ENCODE measurements around the gene DNAH2. TPM values are rescaled to one million over a fixed set of nuclear protein-coding genes. Genes with fewer than 3 reads are reported as not detected.

Gene DNAH2
- total and polyA plus RNA-seq, 2 experiments from 2014 or later = 0.38 TPM; not detected in 1

DNA sequence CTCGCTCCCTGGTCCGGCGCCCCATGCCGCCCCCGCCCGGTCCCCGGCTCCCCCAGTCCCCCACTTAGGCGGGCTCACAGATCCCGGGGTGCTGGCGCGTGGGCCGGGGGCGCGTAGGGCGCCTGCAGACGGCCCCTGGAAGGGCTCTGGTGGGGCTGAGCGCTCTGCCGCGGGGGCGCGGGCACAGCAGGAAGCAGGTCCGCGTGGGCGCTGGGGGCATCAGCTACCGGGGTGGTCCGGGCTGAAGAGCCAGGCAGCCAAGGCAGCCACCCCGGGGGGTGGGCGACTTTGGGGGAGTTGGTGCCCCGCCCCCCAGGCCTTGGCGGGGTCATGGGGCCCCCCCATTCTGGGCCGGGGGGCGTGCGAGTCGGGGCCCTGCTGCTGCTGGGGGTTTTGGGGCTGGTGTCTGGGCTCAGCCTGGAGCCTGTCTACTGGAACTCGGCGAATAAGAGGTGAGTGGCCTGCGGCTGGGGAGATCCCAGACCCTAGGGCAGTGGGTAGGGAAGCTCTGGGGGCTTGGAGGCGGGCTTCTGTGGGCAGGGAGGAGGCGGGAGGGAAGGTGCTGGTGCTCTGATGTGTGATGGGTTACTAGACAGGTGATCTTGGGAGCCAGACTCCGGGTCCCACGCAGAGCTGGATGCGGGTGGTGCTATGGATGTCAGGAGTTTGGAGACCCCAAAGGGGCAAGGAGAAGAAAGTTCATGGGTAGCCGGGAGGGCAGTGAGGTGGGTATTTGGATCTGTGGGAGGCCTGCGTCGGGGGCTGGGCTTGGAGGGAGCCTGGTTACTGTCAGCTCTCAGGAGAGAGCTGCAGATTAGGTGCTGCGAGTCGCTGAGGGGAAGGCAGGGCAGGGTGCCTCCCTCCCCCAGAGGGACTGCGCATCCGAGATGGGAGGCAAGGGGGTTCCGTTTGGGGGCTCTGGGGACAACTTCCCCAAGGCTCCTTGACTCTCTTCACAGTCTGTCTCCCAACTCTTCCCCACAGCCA is 12.0 kb upstream of the DNAH2 start:
- Histone ChIP-seq H3F3A (replicated peaks; ENCODE audit: low read depth) (0 out of 2 replicates have a peak, but pooled peaks cover 20% of the 10 kb centered on the region), H3K79me2 (replicated peaks; ENCODE audit: insufficient read depth) (no peaks in the 10 kb centered on the region), H3K27ac (ENCODE audit: low read depth) (no peak overlapping the region), H3K9me2 (ENCODE audit: insufficient read depth) (0 out of 2 replicates have a peak, but pooled peaks cover 3% of the 10 kb centered on the region), H3K4me1 (ENCODE audit: insufficient read depth) (peaks cover 22% of the 10 kb centered on the region), H3K4me3 (peak overlapping the region; percentile 89), H3K36me3 (ENCODE audit: insufficient read depth) (no peaks in the 10 kb centered on the region), H2AFZ (peak overlapping the region; percentile 99), H3K4me2 (peak overlapping the region; percentile 97), H3K27me3 (ENCODE audit: insufficient read depth) (peaks cover 11% of the 10 kb centered on the region), H4K20me1 (replicated peaks; ENCODE audit: insufficient read depth) (no peaks in the 10 kb centered on the region; the same call in 1 of the 2 replicates)
- H3K9me3 Mint-ChIP-seq = no peaks in the 10 kb centered on the region
- peaks cover 30% of the 10 kb centered on the region for H3K4me1 Mint-ChIP-seq
- ATAC-seq = peak; percentile 53
- peaks cover 17% of the 10 kb centered on the region for H3K27me3 Mint-ChIP-seq (ENCODE audit: insufficient read depth, low read depth, poor library complexity)
- peaks cover 8% of the 10 kb centered on the region; the same call in 1 of the 3 replicates for H3K36me3 Mint-ChIP-seq (ENCODE audit: low read depth)
- no peak overlapping the region for H3K27ac Mint-ChIP-seq
- H3K4me3 Mint-ChIP-seq = peak overlapping the region; percentile 79
- peak; percentile 53 for DNase-seq (ENCODE audit: low spot score)
- TF ChIP-seq JUNB (IDR thresholded peaks at IDR 0.05; ENCODE audit: unreplicated experiment) = no peak
- no peak for TF ChIP-seq STAT1 (IDR thresholded peaks at IDR 0.05; ENCODE audit: unreplicated experiment)
- TF ChIP-seq ZNF114 (CRISPR knock-in tag; IDR thresholded peaks at IDR 0.05) = no peak
- TF ChIP-seq EZH2 (IDR thresholded peaks at IDR 0.05; ENCODE audit: low read depth, unreplicated experiment) = no peak
- TF ChIP-seq NANOG (IDR thresholded peaks at IDR 0.05; ENCODE audit: borderline replicate concordance) = no peak
- TF ChIP-seq, protein P1, sequence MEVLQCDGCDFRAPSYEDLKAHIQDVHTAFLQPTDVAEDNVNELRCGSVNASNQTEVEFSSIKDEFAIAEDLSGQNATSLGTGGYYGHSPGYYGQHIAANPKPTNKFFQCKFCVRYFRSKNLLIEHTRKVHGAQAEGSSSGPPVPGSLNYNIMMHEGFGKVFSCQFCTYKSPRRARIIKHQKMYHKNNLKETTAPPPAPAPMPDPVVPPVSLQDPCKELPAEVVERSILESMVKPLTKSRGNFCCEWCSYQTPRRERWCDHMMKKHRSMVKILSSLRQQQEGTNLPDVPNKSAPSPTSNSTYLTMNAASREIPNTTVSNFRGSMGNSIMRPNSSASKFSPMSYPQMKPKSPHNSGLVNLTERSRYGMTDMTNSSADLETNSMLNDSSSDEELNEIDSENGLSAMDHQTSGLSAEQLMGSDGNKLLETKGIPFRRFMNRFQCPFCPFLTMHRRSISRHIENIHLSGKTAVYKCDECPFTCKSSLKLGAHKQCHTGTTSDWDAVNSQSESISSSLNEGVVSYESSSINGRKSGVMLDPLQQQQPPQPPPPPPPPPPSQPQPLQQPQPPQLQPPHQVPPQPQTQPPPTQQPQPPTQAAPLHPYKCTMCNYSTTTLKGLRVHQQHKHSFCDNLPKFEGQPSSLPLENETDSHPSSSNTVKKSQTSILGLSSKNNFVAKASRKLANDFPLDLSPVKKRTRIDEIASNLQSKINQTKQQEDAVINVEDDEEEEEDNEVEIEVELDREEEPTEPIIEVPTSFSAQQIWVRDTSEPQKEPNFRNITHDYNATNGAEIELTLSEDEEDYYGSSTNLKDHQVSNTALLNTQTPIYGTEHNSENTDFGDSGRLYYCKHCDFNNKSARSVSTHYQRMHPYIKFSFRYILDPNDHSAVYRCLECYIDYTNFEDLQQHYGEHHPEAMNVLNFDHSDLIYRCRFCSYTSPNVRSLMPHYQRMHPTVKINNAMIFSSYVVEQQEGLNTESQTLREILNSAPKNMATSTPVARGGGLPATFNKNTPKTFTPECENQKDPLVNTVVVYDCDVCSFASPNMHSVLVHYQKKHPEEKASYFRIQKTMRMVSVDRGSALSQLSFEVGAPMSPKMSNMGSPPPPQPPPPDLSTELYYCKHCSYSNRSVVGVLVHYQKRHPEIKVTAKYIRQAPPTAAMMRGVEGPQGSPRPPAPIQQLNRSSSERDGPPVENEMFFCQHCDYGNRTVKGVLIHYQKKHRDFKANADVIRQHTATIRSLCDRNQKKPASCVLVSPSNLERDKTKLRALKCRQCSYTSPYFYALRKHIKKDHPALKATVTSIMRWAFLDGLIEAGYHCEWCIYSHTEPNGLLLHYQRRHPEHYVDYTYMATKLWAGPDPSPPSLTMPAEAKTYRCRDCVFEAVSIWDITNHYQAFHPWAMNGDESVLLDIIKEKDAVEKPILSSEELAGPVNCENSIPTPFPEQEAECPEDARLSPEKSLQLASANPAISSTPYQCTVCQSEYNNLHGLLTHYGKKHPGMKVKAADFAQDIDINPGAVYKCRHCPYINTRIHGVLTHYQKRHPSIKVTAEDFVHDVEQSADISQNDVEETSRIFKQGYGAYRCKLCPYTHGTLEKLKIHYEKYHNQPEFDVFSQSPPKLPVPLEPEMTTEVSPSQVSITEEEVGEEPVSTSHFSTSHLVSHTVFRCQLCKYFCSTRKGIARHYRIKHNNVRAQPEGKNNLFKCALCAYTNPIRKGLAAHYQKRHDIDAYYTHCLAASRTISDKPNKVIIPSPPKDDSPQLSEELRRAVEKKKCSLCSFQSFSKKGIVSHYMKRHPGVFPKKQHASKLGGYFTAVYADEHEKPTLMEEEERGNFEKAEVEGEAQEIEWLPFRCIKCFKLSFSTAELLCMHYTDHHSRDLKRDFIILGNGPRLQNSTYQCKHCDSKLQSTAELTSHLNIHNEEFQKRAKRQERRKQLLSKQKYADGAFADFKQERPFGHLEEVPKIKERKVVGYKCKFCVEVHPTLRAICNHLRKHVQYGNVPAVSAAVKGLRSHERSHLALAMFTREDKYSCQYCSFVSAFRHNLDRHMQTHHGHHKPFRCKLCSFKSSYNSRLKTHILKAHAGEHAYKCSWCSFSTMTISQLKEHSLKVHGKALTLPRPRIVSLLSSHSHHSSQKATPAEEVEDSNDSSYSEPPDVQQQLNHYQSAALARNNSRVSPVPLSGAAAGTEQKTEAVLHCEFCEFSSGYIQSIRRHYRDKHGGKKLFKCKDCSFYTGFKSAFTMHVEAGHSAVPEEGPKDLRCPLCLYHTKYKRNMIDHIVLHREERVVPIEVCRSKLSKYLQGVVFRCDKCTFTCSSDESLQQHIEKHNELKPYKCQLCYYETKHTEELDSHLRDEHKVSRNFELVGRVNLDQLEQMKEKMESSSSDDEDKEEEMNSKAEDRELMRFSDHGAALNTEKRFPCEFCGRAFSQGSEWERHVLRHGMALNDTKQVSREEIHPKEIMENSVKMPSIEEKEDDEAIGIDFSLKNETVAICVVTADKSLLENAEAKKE (CRISPR knock-in tag; IDR thresholded peaks at IDR 0.05) = no peak
- TF ChIP-seq, protein P2, sequence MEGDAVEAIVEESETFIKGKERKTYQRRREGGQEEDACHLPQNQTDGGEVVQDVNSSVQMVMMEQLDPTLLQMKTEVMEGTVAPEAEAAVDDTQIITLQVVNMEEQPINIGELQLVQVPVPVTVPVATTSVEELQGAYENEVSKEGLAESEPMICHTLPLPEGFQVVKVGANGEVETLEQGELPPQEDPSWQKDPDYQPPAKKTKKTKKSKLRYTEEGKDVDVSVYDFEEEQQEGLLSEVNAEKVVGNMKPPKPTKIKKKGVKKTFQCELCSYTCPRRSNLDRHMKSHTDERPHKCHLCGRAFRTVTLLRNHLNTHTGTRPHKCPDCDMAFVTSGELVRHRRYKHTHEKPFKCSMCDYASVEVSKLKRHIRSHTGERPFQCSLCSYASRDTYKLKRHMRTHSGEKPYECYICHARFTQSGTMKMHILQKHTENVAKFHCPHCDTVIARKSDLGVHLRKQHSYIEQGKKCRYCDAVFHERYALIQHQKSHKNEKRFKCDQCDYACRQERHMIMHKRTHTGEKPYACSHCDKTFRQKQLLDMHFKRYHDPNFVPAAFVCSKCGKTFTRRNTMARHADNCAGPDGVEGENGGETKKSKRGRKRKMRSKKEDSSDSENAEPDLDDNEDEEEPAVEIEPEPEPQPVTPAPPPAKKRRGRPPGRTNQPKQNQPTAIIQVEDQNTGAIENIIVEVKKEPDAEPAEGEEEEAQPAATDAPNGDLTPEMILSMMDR (conservative IDR thresholded peaks at IDR 0.05; ENCODE audit: low read depth in 2 of 2) = no peak
- TF ChIP-seq EZH2phosphoT487 (IDR thresholded peaks at IDR 0.05; ENCODE audit: unreplicated experiment) = no peak
- no peak for TF ChIP-seq REST (IDR thresholded peaks at IDR 0.05; ENCODE audit: unreplicated experiment)
- TF ChIP-seq, protein P3, sequence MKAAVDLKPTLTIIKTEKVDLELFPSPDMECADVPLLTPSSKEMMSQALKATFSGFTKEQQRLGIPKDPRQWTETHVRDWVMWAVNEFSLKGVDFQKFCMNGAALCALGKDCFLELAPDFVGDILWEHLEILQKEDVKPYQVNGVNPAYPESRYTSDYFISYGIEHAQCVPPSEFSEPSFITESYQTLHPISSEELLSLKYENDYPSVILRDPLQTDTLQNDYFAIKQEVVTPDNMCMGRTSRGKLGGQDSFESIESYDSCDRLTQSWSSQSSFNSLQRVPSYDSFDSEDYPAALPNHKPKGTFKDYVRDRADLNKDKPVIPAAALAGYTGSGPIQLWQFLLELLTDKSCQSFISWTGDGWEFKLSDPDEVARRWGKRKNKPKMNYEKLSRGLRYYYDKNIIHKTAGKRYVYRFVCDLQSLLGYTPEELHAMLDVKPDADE (IDR thresholded peaks at IDR 0.05) = no peak
- no peak for TF ChIP-seq CREB1 (CRISPR knock-in tag; IDR thresholded peaks at IDR 0.05; ENCODE audit: low read depth)
- TF ChIP-seq POLR2AphosphoS5 (IDR thresholded peaks at IDR 0.05; ENCODE audit: low read depth) = no peak
- no peak for TF ChIP-seq ZNF331 (CRISPR knock-in tag; IDR thresholded peaks at IDR 0.05; ENCODE audit: low read depth)

Data from GM23338 (cell line).